Measurements from ENCODE around the gene ZNF580.

DNA sequence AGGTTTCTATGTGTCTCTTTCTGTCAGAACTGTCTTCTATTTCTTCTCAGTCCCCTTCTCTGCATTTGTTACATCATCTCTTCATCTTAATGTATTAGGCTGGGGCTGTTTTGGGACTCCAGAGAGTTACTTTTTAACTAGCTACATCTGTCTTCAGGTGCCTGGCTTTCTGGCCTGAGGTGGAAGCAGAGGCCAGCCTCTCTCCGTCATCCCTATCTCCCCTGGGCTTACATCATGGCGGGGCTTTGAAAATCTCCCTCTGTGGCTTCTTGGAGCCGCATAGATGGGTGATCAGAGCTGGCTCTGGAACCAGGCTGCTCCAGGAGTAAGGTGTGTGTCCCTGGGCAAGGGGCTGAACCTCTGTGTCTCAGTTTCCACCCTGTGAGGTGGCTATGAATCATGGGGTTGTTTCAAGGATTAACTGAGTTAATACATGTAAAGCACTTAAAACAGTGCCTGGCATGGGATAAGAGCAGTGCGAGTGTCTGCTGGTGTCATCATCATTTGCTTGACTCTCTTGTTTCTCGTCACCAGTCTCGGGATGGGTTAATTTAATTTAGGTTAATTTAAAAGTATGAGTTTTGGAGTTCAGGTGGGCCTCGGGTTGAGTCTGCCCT is 36.2 kb downstream of the ZNF580 start:
- TF ChIP-seq EZH2phosphoT487 (IDR thresholded peaks at IDR 0.05; ENCODE audit: low read depth, severe bottlenecking, unreplicated experiment) (no peak), EZH2 (IDR thresholded peaks at IDR 0.05; ENCODE audit: borderline replicate concordance) (no peak)
- TF ChIP-seq, protein P1, sequence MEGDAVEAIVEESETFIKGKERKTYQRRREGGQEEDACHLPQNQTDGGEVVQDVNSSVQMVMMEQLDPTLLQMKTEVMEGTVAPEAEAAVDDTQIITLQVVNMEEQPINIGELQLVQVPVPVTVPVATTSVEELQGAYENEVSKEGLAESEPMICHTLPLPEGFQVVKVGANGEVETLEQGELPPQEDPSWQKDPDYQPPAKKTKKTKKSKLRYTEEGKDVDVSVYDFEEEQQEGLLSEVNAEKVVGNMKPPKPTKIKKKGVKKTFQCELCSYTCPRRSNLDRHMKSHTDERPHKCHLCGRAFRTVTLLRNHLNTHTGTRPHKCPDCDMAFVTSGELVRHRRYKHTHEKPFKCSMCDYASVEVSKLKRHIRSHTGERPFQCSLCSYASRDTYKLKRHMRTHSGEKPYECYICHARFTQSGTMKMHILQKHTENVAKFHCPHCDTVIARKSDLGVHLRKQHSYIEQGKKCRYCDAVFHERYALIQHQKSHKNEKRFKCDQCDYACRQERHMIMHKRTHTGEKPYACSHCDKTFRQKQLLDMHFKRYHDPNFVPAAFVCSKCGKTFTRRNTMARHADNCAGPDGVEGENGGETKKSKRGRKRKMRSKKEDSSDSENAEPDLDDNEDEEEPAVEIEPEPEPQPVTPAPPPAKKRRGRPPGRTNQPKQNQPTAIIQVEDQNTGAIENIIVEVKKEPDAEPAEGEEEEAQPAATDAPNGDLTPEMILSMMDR (IDR thresholded peaks at IDR 0.05; ENCODE audit: poor library complexity) = no peak
